SK-N-SH (cell line): ENCODE measurements around the gene CTBP2. TPM values are rescaled to one million over a fixed set of nuclear protein-coding genes. Genes with fewer than 3 reads are reported as not detected.

Source experiments
- CTCF ChIA-PET: fragments of 300-600, 350-600 bp; formaldehyde crosslinking; extraction: SDS; loops from one replicate; lab custom pipeline; 2021; lab: Yijun Ruan, JAX
- POLR2A ChIA-PET: fragments of 350-600 bp; sonication (Branson Sonifier 250); formaldehyde crosslinking; extraction: SDS; loops from one replicate; lab custom pipeline; 2020; ENCODE audit warnings: antibody characterized with exemption, inconsistent platforms; lab: Yijun Ruan, JAX
- DNase-seq: peaks from one replicate; pipeline ENCODE4 v3.0.0; 2012
- H2AFZ ChIP-seq: fragments of 200-600 bp; sonication (generic); 2 replicates; pipeline ENCODE4 v1.8.1; 2016; ENCODE audit warnings: antibody characterized with exemption, mild to moderate bottlenecking, low read depth
- H3F3A ChIP-seq: fragments of 200-600 bp; sonication (generic); replicated peaks from 2 replicates; pipeline ENCODE3; 2016; ENCODE audit warnings: antibody characterized with exemption, mild to moderate bottlenecking; ENCODE audit not compliant: insufficient read depth
- H3K27ac ChIP-seq, 2 experiments: fragments of 200-500 bp in 1 of 2; fragments of 200-600 bp in 1 of 2; sonication (Bioruptor generic) in 1 of 2; sonication (generic), shearing (Covaris generic) in 1 of 2; 2 replicates each; pipeline versions ENCODE4 v1.5.1 to v1.6.1; 2014 to 2016; ENCODE audit warnings: low read depth in 2 of 2, inconsistent platforms in 1 of 2, low read length in 1 of 2, mild to moderate bottlenecking in 1 of 2, mixed read lengths in 1 of 2
- H3K27me3 ChIP-seq: fragments of 200-600 bp; sonication (generic), shearing (Covaris generic); 2 replicates; pipeline ENCODE4 v1.6.1; 2016; ENCODE audit warnings: mixed run types; ENCODE audit not compliant: insufficient read depth
- H3K36me3 ChIP-seq, 2 experiments: fragments of 200-500 bp in 1 of 2; fragments of 200-600 bp in 1 of 2; sonication (Bioruptor generic) in 1 of 2; sonication (generic) in 1 of 2; replicated peaks in 1 of 2; 2 replicates each; pipeline versions ENCODE3 to v1.5.1; 2014 to 2016; ENCODE audit warnings: low read length in 1 of 2, mild to moderate bottlenecking in 1 of 2; ENCODE audit not compliant: insufficient read depth in 2 of 2, control insufficient read depth in 1 of 2
- H3K4me1 ChIP-seq, 2 experiments: fragments of 200-500 bp in 1 of 2; fragments of 200-600 bp in 1 of 2; sonication (Bioruptor generic) in 1 of 2; sonication (generic), shearing (Covaris generic) in 1 of 2; 2 replicates each; pipeline versions ENCODE4 v1.5.1 to v1.6.1; 2014 to 2016; ENCODE audit warnings: low read depth in 1 of 2, low read length in 1 of 2, mixed run types in 1 of 2; ENCODE audit not compliant: insufficient read depth in 2 of 2, control insufficient read depth in 1 of 2
- H3K4me2 ChIP-seq: fragments of 200-600 bp; sonication (generic), shearing (Covaris generic); 2 replicates; pipeline ENCODE4 v1.6.1; 2017; ENCODE audit warnings: mixed run types
- H3K4me3 ChIP-seq, 2 experiments: fragments of 200-500 bp in 1 of 2; fragments of 200-600 bp in 1 of 2; sonication (Bioruptor generic) in 1 of 2; sonication (generic), shearing (Covaris generic) in 1 of 2; 2 replicates each; pipeline versions ENCODE4 v1.5.1 to v1.8.1; 2014 to 2016; ENCODE audit warnings: low read depth in 2 of 2, inconsistent platforms in 1 of 2, low read length in 1 of 2, mild to moderate bottlenecking in 1 of 2, mixed read lengths in 1 of 2, moderate library complexity in 1 of 2
- H3K79me2 ChIP-seq: fragments of 200-600 bp; sonication (generic); 2 replicates; pipeline ENCODE4 v1.8.1; 2017; ENCODE audit warnings: mild to moderate bottlenecking; ENCODE audit not compliant: insufficient read depth
- H3K9ac ChIP-seq: fragments of 200-600 bp; sonication (generic); 2 replicates; pipeline ENCODE4 v1.6.1; 2017; ENCODE audit warnings: mixed run types
- H3K9me2 ChIP-seq: fragments of 200-600 bp; sonication (generic); 2 replicates; pipeline ENCODE4 v1.6.1; 2017; ENCODE audit warnings: mixed run types
- H3K9me3 ChIP-seq: fragments of 200-600 bp; sonication (generic); 2 replicates; pipeline ENCODE4 v1.6.1; 2017; ENCODE audit warnings: mixed run types, mild to moderate bottlenecking, moderate library complexity
- H4K20me1 ChIP-seq: fragments of 200-600 bp; sonication (generic); 2 replicates; pipeline ENCODE4 v1.6.1; 2017; ENCODE audit warnings: mild to moderate bottlenecking, mixed run types; ENCODE audit not compliant: insufficient read depth
- CHD2 ChIP-seq: fragments of 150-350 bp; IDR thresholded peaks from 2 replicates; pipeline ENCODE4 v1.6.1; 2018; ENCODE audit warnings: low read length; ENCODE audit not compliant: partially characterized antibody
- EP300 ChIP-seq, 2 experiments: IDR thresholded peaks; 2 replicates each; pipeline versions ENCODE4 v1.4.0 to v1.6.1; 2012; ENCODE audit warnings: borderline replicate concordance in 1 of 2, low read depth in 1 of 2, low read length in 1 of 2
- FOXJ3 ChIP-seq: sonication (generic); formaldehyde crosslinking; IDR thresholded peaks from 2 replicates; pipeline ENCODE4 v1.5.1; 2020; ENCODE audit warnings: mild to moderate bottlenecking, missing genetic modification reagents
- FOXM1 ChIP-seq: IDR thresholded peaks from 2 replicates; pipeline ENCODE4 v1.4.0; 2012; ENCODE audit warnings: low read depth, mild to moderate bottlenecking
- GATA2 ChIP-seq: sonication (generic); formaldehyde crosslinking; IDR thresholded peaks from 2 replicates; pipeline ENCODE4 v1.5.0; 2020; ENCODE audit warnings: mild to moderate bottlenecking, missing genetic modification reagents
- JUND ChIP-seq: IDR thresholded peaks from 2 replicates; pipeline ENCODE4 v1.4.0; 2012
- MEF2A ChIP-seq: IDR thresholded peaks from 2 replicates; pipeline ENCODE4 v1.4.0; 2012; ENCODE audit warnings: low read depth, borderline replicate concordance
- NRF1 ChIP-seq: IDR thresholded peaks from 2 replicates; pipeline ENCODE4 v1.6.1; 2012; ENCODE audit warnings: low read depth, mild to moderate bottlenecking, low read length
- POLR2AphosphoS5 ChIP-seq: IDR thresholded peaks from 2 replicates; pipeline ENCODE4 v1.6.1; 2012; ENCODE audit warnings: low read depth, low read length
- REST ChIP-seq: IDR thresholded peaks from 2 replicates; pipeline ENCODE4 v1.6.1; 2012; ENCODE audit warnings: mild to moderate bottlenecking, low read depth, low read length, moderate library complexity
- RFX5 ChIP-seq: IDR thresholded peaks from 2 replicates; pipeline ENCODE4 v1.6.1; 2012; ENCODE audit warnings: mild to moderate bottlenecking, improper control_type of control experiment, low read length
- SIN3A ChIP-seq: IDR thresholded peaks from 2 replicates; pipeline ENCODE4 v1.6.1; 2012; ENCODE audit warnings: low read depth, mild to moderate bottlenecking, low read length, moderate library complexity, borderline replicate concordance
- TEAD4 ChIP-seq: IDR thresholded peaks from 2 replicates; pipeline ENCODE4 v1.4.0; 2012; ENCODE audit warnings: mild to moderate bottlenecking, borderline replicate concordance; ENCODE audit not compliant: insufficient read depth
- USF1 ChIP-seq: IDR thresholded peaks from 2 replicates; pipeline ENCODE4 v1.4.0; 2012; ENCODE audit warnings: low read depth, borderline replicate concordance
- USF2 ChIP-seq: fragments of 150-350 bp; IDR thresholded peaks from 2 replicates; pipeline ENCODE4 v1.6.1; 2017; ENCODE audit warnings: antibody characterized with exemption, low read length, low read depth, borderline replicate concordance
- YY1 ChIP-seq: IDR thresholded peaks from 2 replicates; pipeline ENCODE4 v1.4.0; 2012; ENCODE audit warnings: low read depth, mild to moderate bottlenecking
- ZBTB33 ChIP-seq: IDR thresholded peaks from 2 replicates; pipeline ENCODE4 v1.4.0; 2012; ENCODE audit warnings: low read depth, borderline replicate concordance
- WGBS: methylation state at CpG from one replicate; pipeline ENCODE4 v1.1.6; 2017; ENCODE audit warnings: low lambda C conversion rate; 5-methylcytosine and 5-hydroxymethylcytosine counted together
- polyA plus RNA-seq, 3 experiments: library from polyadenylated mRNA; depleted of rRNA; stranded (reverse); fragments of >200 nt; gene quantifications; 2 replicates each; pipeline ENCODE4 v1.2.3, GENCODE V29; 2012

The CTBP2 gene
- polyA plus RNA-seq, 1 of the 3 experiments (the other 2 are of a cell fraction), result 69.7 TPM

- TF ChIP-seq SIN3A, result no peak
Observed at GRCh38 chr10:125192005-125192404, 31.6 kb upstream of the CTBP2 start (continued).

GRCh38 chr10:125190946-125191345 lies 30.6 kb upstream of the CTBP2 start:
- no peak overlapping the region for H3K27ac ChIP-seq
- H2AFZ ChIP-seq, result no peak overlapping the region
- ChIA-PET POLR2A (no interaction called here), CTCF (no interaction called here)
- no peak for DNase-seq
- TF ChIP-seq NRF1 (no peak), USF1 (no peak), YY1 (no peak), TEAD4 (no peak), FOXM1 (no peak), POLR2AphosphoS5 (no peak), CHD2 (no peak), SIN3A (no peak)
- no peaks in the 10 kb centered on the region for H3K36me3 ChIP-seq
- WGBS, result 55% methylated on average over 3 of the region's 8 CpGs
- H3K4me1 ChIP-seq, result no peaks in the 10 kb centered on the region
- H3K27me3 ChIP-seq, result no peaks in the 10 kb centered on the region
- no peaks in the 10 kb centered on the region for H3F3A ChIP-seq
- no peaks in the 10 kb centered on the region for H3K79me2 ChIP-seq
- H3K4me2 ChIP-seq, result no peak overlapping the region
- no peaks in the 10 kb centered on the region for H3K9me3 ChIP-seq
- no peaks in the 10 kb centered on the region for H3K9me2 ChIP-seq
- H3K9ac ChIP-seq, result no peak overlapping the region
- no peaks in the 10 kb centered on the region for H4K20me1 ChIP-seq
- H3K4me3 ChIP-seq, result no peak overlapping the region

- no peaks in the 10 kb centered on the region for H3K9me2 ChIP-seq
- no peaks in the 10 kb centered on the region for H3K4me1 ChIP-seq
- no peaks in the 10 kb centered on the region for H3F3A ChIP-seq
- H3K9me3 ChIP-seq, result no peaks in the 10 kb centered on the region
- H3K27ac ChIP-seq, result no peak overlapping the region
- ChIA-PET CTCF (no interaction called here), POLR2A (no interaction called here)
- H3K79me2 ChIP-seq, result no peaks in the 10 kb centered on the region
- H3K4me2 ChIP-seq, result no peak overlapping the region
- H3K4me3 ChIP-seq, result no peak overlapping the region
- no peak for DNase-seq
- H3K9ac ChIP-seq, result no peak overlapping the region
- 45% methylated on average over 6 of the region's 6 CpGs for WGBS
- H4K20me1 ChIP-seq, result no peaks in the 10 kb centered on the region
- no peak overlapping the region for H2AFZ ChIP-seq
- H3K27me3 ChIP-seq, result no peaks in the 10 kb centered on the region
- no peaks in the 10 kb centered on the region for H3K36me3 ChIP-seq
- no peak for TF ChIP-seq USF1
- TF ChIP-seq POLR2AphosphoS5, result no peak
- TF ChIP-seq FOXJ3 (CRISPR knock-in tag), result no peak
- no peak for TF ChIP-seq SIN3A
- TF ChIP-seq GATA2 (CRISPR knock-in tag), result no peak
- TF ChIP-seq USF2, result no peak
- no peak for TF ChIP-seq RFX5
- TF ChIP-seq JUND, result no peak
- no peak for TF ChIP-seq NRF1
- no peak for TF ChIP-seq ZBTB33
- no peak for TF ChIP-seq REST
- TF ChIP-seq EP300 (IDR thresholded peaks at IDR 0.05; ENCODE audit: borderline replicate concordance in 1 of 2, low read depth in 1 of 2, low read length in 1 of 2), result no peak
- no peak for TF ChIP-seq MEF2A
Observed at GRCh38 chr10:125190414-125190813, 30.1 kb upstream of the CTBP2 start.
